Fibroblast of gingiva (primary cell): ENCODE measurements around the gene KCNQ1.

Experiments used
- DNase-seq: peaks from one replicate; pipeline ENCODE4 v3.0.0-alpha.2; 2011; ENCODE audit warnings: low read depth

The KCNQ1 gene

DNA sequence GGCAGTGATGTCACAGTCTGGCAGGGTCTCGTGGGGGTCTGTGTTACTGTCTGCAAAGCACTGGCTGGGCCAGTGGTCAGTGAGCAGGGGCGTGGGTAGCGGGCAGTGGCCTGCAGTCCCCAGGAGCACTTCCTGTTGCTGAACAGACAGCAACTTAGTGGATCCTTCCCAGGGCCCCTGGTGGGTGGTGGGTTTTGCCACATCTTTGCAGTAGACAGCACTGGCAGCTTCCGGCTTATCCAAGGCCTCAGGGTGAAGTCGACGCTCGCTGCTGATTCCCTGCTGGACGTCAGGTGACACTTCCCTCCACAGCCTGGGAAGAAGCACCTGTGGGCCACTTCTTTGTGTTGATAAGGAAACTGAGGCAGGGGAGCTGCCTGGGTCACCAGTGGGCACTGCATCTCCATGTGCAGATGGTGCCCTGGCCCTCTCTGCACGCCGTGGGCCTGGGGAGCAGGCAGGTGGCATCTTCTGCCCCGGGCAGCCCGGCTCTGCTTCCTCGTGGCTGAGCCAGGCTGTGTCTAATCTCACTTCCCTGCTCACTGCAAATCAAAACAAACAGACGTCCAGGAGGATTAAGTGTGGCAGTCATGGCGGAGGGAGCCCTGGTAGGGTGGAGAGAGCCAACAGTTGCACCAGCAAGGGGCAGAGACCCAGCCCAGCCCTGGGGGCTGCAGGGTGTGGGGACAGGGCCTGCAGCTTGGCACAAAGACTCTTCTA, 79.8 kb downstream of the KCNQ1 start:
- DNase-seq = no peak

DNA sequence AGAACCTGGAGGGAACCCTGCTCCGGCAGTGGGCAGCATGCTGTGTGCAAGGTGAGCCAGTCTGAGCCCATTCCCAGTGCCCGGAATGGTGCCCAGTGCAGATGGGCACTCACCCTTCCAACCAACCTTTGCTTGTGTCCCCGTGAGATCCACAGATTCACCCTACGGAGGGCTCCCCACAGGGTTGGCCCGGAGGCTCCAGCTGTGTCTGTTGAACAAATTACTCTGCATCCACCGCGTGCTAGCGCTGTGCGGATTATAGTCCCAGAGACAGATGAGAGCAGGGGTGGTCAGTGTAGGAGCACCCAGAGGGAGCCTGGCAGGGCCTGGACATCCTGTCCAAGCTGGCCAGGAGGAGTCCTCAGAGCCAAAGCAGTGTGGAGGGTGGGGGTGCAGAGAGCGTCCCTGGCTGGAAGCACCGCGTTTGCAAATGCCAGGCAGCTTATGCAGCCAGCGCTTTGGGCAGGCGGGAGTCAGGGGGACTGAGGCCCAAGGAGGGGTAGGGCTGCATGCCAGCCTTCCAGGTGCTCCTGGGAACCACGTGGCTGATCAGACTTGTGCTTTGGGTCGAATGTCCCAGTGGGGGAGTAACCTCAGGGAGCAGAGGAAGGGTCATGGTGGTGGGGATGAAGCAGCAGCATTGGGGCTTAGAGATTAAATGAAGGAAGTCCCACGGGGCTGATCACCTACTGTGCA, 80.5 kb downstream of the KCNQ1 start:
- DNase-seq = no peak

GRCh38 chr11:2525941-2526807, 81.4 kb downstream of the KCNQ1 start:
- DNase-seq = no peak

GRCh38 chr11:2526808-2527381, 82.1 kb downstream of the KCNQ1 start:
- DNase-seq = no peak

- no peak for DNase-seq
Measured at GRCh38 chr11:2527621-2528291, 82.9 kb downstream of the KCNQ1 start.

GRCh38 chr11:2528301-2529050, 83.7 kb downstream of the KCNQ1 start:
- no peak for DNase-seq

DNA sequence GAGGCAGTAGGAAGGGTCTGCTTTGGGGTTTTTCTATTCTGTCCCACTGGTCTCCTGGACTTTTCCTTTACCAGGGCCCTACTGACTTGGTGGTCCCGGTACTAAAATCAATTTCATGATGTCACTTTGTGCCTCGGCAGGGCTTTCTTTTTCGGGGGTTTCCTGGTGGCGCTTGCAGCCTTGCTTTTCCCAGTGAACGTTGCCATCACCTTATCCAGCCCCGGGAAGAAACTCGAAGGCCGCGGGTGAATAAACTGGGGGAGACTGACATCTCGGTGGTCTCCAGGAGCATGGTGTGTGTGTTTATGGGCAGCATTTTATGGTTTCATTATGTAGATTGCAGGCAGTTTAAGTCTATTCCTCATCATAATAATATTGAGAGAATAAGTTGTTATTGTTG, 84.4 kb downstream of the KCNQ1 start:
- DNase-seq = no peak

- DNase-seq = no peak
Measured at GRCh38 chr11:2529636-2530035, 84.8 kb downstream of the KCNQ1 start.

GRCh38 chr11:2530131-2530854, 85.5 kb downstream of the KCNQ1 start:
- DNase-seq = no peak

GRCh38 chr11:2530855-2531200, 86.0 kb downstream of the KCNQ1 start:
- DNase-seq = no peak

- peak; percentile 17 for DNase-seq
Measured at GRCh38 chr11:2531277-2531986, 86.6 kb downstream of the KCNQ1 start.

DNA sequence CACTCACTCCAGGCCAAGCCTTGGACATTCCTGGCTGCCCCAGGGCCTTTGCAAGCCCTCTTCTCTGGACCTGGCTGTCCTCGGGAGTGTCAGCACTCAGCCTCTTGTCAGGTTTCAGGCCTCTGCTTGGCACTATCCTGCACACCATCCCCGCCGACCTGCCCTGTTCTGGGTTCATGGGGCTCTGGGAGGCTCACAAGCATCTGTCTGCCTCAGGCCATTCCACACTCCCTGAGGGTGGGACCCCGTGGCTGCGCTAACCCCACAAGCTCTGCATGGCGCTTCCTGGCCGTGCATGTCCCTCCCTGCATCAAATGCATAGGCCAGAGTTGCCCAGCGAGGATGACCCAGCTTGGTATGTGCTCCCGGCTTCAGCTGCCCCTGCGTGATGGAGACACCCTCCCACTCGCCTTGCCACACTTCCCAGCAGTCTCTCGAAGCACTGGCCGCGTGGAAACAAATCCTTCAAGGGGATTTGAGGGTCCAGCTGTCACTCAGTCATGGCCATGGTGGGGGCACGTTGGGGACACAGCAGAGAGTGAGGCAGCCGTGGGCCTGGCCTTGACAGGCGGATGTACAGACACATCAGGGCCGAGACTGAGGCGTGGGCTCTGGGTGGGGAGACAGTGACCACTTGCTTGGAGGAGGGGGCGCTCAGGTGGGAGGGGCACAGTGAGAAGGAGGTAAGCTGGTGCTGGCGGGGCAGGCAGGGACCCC, 87.3 kb downstream of the KCNQ1 start:
- DNase-seq = no peak

DNA sequence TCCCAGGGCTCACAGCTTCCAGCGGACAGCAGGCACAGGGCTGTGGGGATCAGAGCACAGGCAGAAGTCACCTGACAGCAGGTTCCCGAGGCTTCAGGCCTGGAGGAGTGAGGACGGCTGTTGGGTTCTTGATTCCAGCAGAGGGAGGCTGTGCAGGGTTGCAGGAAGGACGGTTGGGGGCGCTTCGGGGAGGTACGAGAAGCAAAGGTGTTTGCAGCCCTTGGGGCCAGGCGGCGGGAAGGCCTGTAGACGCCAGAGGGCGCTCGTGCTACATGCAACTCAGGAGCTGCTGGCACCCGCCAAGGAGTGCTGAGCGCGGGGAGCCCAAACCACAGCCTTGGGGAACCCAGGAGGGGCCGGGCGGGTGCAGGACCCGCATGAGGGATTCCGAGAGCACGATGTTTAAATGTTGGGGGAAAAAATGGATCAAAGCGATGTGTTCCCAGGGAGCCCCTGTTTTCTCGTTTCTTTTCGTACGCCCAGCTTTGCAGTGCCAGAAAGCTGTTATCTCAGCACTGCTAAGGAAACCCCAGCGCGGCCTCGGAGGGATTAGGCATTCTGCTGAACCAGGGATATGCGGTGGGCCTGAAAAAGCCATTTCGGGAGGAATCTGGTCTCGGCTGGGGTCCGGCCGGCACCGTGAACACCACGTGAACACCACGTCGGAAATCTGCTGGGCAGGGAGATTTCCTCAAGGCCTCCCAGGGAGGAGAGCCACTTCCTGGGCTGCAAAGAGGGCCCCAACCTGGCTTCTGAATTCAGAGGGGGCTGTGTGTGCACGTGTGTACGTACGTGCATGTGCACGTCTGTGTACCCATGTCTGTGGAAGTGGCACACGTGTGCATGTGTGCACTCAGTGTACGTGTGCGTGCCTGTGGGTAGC, 88.1 kb downstream of the KCNQ1 start:
- peak; percentile 71 for DNase-seq

DNA sequence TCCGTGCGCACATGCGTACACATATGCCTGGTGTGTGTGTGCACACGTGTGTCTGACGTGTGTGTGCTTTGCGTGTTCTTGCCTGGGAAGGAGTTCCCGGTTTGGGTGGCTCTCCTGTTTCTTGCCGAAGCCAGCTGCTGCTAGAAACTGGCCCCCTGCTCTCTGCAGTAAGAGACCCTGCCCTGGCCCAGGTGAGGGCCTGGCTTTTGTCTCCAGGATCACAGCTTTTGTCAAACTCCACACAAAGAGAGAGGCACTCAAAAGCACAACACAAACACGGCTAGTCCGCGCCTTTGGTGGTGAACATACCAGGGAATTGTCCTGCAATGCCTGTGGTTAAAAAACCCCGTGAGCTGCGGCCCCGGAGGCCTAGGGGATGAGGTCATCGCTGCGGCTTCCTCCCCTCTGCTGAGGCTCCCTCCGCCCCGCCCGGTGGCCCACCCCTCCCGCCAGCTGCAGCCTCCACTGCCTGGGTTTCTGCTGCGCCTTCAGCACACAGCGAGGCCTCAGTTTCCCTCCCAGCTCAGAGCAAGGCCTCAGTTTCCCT, 88.9 kb downstream of the KCNQ1 start:
- DNase-seq = peak; percentile 67

- DNase-seq = no peak
Measured at GRCh38 chr11:2534134-2534956, 89.5 kb downstream of the KCNQ1 start.

DNA sequence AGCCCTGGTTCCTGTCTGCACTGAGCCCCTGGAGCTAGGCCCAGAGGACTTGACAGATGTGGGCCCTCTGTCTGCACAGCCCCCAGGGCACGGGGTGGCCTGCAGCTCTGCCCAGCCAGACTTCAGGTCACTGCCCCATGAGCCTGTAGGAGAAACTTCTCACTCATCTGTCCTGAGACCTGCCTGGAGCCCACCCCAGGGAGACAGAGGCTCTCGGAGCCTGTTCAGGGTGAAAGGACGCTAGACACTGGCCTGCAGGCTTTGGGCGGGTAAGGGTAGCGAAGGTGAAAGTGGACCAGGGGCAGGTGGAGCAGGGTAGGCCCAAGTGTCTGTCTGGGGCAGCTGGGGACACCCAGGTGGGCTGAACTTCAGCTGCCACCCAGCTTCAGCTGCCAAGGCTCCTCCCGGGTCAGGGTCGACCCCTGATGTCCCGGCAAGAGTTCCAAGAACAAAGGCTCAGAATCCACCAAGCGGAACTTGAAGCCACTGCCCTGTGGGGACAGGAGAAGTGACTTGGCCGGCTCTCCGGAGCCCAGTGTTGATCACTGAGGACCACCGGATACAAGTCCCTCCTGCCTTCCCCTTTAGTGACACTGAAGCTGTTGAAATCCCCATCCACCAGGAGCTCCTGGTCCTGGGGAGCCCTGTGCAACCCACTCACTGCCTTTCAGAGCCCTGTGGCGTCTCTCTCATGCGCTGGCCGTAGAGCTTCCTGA, 90.3 kb downstream of the KCNQ1 start:
- DNase-seq = no peak
